HG03354 (cell line): ENCODE results near the gene IQSEC1.

Source experiments
- ATAC-seq: cut with Tn5 transposase; IDR thresholded peaks from one replicate; pipeline ENCODE4 v1.9.1; 2021; ENCODE audit warnings: mild to moderate bottlenecking; ENCODE audit not compliant: unreplicated experiment, poor library complexity, severe bottlenecking

The IQSEC1 gene

GRCh38 chr3:13108861-13109260, 35.6 kb upstream of the IQSEC1 start:
- ATAC-seq = no peak

GRCh38 chr3:13107661-13108060, 34.4 kb upstream of the IQSEC1 start:
- ATAC-seq = no peak

DNA sequence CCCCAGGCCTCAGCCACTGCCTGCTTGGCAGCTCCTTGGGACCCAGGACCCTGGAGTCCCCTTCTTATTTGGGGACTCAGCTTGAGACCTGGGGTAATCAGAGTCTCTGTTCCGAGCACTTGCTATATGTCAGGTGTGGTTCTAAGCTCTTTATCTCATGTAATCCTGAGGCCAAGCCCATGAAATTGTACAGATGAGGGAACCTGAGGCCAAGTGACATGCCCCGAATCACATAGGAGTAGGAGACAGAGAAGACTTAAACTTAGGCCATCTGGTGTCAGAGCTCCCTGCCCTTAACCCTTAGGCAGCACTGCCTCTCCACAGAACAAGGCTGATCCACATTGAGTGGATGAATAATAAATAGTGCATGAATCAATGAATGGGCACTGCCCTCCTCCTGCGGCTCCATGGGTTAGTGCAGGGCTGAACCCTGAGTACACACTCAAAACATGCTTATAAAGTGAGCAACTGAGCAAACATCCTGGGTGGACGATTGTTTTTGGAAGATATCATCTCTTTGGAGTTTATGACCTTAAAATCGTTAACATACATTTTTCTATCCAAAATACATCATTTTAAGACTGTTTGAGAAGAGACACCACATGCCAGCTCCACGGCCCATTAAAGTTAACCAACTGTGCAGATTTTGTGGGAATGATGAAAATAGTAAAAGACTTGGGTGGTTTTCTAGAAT, 33.2 kb upstream of the IQSEC1 start:
- no peak for ATAC-seq

DNA sequence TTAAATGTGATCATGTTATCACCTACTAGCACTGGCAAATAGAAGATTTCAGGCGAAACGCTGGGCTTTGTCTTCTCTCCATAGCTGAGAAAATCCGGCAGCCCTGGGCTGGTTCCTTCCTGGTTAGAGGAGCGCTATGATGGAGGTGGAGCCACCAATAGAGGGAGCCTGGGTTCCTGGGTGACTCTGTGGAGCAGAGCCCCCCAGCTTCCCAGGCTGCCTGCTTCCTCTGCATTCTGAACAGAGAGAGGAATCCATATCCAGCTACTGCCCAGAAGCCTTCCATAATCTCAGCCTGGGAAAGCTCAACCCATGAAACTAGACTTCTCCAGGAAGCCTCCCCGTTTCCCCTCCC, 32.6 kb upstream of the IQSEC1 start:
- no peak for ATAC-seq

GRCh38 chr3:13105181-13105895, 32.1 kb upstream of the IQSEC1 start:
- ATAC-seq = no peak

DNA sequence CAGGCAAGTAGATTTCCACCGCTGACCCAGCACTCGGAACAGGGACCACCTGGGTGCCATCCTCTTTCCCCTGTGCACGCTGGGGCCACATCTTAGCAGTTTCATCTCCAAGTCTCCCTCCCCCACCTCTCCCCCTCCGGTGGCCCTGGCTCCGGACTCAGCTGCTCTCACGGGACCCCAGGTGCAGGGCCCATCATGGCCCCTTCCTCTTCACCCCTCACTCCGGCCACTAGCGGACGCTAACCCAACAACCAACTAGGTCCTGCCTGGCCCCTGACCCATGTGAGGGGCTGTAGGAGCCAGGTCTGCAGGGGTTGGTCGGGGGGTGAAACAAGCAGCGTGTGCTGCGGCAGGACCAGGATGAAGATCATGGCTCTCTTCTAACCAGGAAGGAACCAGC, 31.3 kb upstream of the IQSEC1 start:
- ATAC-seq = no peak

- no peak for ATAC-seq
These were observed 30.3 kb upstream of the IQSEC1 start for GRCh38 chr3:13103416-13104058.

GRCh38 chr3:13102386-13103345, 29.4 kb upstream of the IQSEC1 start:
- ATAC-seq = no peak

DNA sequence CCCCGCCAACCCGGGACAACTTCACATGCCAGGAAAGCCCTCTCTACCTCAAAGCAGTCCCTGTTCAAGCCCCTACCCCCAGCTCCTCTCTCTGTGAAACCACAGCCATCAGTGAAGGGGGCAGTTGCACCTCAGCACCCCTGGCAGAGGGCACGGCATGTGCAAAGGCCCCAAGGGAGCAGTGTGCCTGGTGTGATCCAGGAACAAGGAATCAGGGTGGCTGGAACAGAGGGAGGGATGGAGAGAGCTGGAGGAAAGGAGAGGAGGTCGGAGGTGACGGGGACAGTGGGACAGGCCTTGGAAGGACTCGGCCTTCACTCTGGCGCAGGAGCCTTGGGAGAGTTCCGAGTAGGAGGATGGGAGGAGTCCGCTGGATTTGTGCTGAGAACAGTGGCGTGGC, 26.5 kb upstream of the IQSEC1 start:
- ATAC-seq = no peak

GRCh38 chr3:13098192-13098988, 25.2 kb upstream of the IQSEC1 start:
- no peak for ATAC-seq

DNA sequence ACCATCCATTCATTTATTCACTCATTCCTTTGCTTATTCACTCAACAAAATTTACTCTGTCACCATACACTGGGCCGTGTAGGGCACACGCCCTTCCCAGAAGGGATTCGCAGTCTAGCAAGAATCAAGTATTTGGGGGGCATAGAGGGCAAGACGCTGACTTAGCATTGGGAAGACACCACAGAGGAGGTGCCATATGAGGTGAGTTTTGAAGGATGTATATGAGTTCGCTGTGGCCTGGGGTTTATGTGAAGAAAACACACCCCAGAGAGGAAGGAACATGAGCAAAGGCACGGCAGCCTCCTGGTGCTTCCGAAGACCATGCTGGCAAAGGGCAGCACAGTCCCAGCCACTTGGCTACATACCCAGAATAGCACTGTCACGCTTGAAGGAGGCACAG, 23.1 kb upstream of the IQSEC1 start:
- no peak for ATAC-seq

- no peak for ATAC-seq
These were observed 22.2 kb upstream of the IQSEC1 start for GRCh38 chr3:13095408-13095937.

GRCh38 chr3:13093687-13094086, 20.5 kb upstream of the IQSEC1 start:
- no peak for ATAC-seq

GRCh38 chr3:13092621-13093617, 19.7 kb upstream of the IQSEC1 start:
- ATAC-seq = no peak

- ATAC-seq = peak; percentile 54
These were observed 18.8 kb upstream of the IQSEC1 start for GRCh38 chr3:13091898-13092611.

DNA sequence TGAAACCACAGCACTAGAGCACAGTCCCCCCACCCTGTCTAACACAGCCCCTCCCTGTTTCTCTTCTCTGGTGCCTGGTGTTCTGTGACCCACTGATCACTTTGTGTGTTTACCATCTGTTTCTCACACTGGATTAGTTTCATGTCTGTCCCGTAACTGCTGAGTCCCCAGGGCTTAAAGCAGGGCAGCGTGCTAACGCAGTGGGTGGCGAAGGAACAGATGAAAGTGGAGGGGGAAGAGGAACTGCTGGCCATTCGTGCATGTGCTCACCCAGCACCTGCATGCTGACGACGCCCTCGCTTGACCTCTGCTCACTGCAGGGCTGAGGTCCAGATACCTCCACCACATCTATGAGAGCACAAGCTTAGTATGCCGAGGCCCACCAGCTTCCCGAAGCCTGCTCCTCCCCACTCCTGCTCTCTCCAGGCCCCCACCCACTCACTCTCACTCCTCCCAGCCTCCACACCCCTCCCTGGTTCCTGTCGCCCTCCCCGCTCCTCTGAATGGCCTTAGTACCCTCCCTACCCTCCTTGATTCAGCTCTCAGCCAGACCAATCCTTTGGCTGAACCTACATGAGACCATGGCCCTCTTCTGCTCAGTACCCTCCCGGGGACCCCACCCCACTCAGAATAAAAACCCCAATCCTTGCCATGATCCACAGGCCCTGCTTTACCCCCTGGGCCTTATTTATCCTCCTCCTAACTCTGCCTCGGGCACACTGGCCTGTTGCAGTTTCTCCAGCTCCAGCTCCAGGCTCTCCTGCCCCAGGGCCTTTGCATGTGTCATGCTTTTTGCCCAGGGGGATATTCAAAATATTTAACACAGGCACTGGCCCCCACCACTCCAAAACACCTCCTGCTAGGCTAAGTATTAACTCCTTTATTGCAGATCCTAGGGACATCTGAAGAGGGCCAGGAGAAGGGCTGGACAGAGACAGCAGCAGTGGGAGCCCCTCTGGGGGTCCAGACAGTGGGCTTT, 15.1 kb upstream of the IQSEC1 start:
- ATAC-seq = peak; percentile 54
